Stimulated activated CD8-positive, alpha-beta memory T cell treated with anti-CD3 and anti-CD28 coated beads, Interleukin-15, amount 100 ng/mL, for 48 hours (primary cell): Measurements from ENCODE around the gene NBAS.

Experiments used
- DNase-seq, 2 donors: peaks; one replicate each; pipeline ENCODE4 v3.0.0-alpha.2; 2020; ENCODE audit warnings: low read depth in 2 of 2

The NBAS gene

GRCh38 chr2:15169326-15170069 is 391.6 kb downstream of the NBAS start:
- no peak for DNase-seq

- DNase-seq: no peak
These were observed 393.0 kb downstream of the NBAS start for GRCh38 chr2:15168116-15168515.

- DNase-seq: no peak
These were observed 394.3 kb downstream of the NBAS start for GRCh38 chr2:15166878-15167277.

GRCh38 chr2:15163326-15163725 is 397.8 kb downstream of the NBAS start:
- no peak for DNase-seq

GRCh38 chr2:15162620-15163019 is 398.5 kb downstream of the NBAS start:
- no peak for DNase-seq

GRCh38 chr2:15160201-15160991 is 400.7 kb downstream of the NBAS start:
- DNase-seq: no peak

GRCh38 chr2:15159751-15160177 is 401.4 kb downstream of the NBAS start:
- DNase-seq: no peak

GRCh38 chr2:15159206-15159605 is 401.9 kb downstream of the NBAS start:
- DNase-seq: no peak

GRCh38 chr2:15158532-15158931 is 402.6 kb downstream of the NBAS start:
- DNase-seq: no peak

- DNase-seq: no peak
These were observed 403.0 kb downstream of the NBAS start for GRCh38 chr2:15158100-15158499.

- no peak for DNase-seq
These were observed 405.1 kb downstream of the NBAS start for GRCh38 chr2:15155959-15156574.

GRCh38 chr2:15154297-15154696 is 406.8 kb downstream of the NBAS start:
- DNase-seq: no peak

GRCh38 chr2:15152382-15152781 is 408.8 kb downstream of the NBAS start:
- no peak for DNase-seq

- no peak for DNase-seq
These were observed 412.1 kb downstream of the NBAS start for GRCh38 chr2:15149063-15149462.

- DNase-seq: no peak
These were observed 413.5 kb downstream of the NBAS start for GRCh38 chr2:15147591-15147990.

GRCh38 chr2:15146960-15147359 is 414.2 kb downstream of the NBAS start:
- no peak for DNase-seq

GRCh38 chr2:15145919-15146318 is 415.2 kb downstream of the NBAS start:
- no peak for DNase-seq

GRCh38 chr2:15145046-15145817 is 415.9 kb downstream of the NBAS start:
- no peak for DNase-seq

GRCh38 chr2:15142069-15142689 is 419.0 kb downstream of the NBAS start:
- peak; percentile 69 to 76 for DNase-seq

GRCh38 chr2:15141211-15141610 is 419.9 kb downstream of the NBAS start:
- no peak for DNase-seq

GRCh38 chr2:15136639-15137038 is 424.5 kb downstream of the NBAS start:
- DNase-seq: no peak
